Measurements from ENCODE around the gene C2orf78.

Gene C2orf78

DNA sequence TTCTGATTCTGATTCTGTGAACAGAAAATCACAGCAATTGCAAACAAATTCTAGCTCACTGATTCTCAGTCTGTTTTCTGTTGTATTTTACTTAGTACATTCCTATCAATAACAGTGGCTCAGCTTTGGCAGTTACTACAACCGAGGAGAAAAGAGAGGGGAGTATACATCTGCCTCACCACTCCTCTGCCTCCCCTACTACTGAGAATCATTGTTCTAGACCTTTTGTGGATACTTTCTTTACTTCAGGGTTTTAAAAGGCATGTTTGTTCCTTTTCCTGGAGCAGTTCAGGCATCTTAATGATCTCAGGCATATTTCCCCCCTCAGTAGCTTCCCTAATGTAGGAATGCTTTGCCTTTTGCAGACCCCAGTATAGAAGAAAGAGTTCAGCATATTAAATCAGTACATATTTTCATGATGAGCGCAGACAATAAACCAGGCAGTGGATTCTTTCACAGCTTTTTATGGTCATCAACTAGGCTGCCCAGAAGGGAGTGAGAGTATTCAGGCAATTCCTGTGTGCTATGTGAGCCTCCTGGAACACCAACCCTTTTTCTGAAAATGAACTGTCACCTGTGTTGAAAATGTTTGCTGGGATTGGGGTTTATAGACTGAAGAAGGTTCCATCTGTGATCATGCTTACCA, 55.0 kb downstream of the C2orf78 start:
- H3K9me3 ChIP-seq (ENCODE audit: control insufficient read depth, insufficient read depth, low read depth, low read length), result no peaks in the 10 kb centered on the region
- H3K27me3 ChIP-seq (ENCODE audit: control insufficient read depth, insufficient read depth, low read length), result no peaks in the 10 kb centered on the region
- no peak overlapping the region for H3K27ac ChIP-seq (ENCODE audit: low read depth, low read length)
- peaks cover 46% of the 10 kb centered on the region; the same call in 1 of the 2 replicates for H3K36me3 ChIP-seq (ENCODE audit: control insufficient read depth, insufficient read depth, low read length)
- H3K9ac ChIP-seq (ENCODE audit: low read length), result no peak overlapping the region
- no peaks in the 10 kb centered on the region for H3K4me1 ChIP-seq (ENCODE audit: control insufficient read depth, insufficient read depth, low read length)
- H3K4me3 ChIP-seq (ENCODE audit: low read depth, low read length), result no peak overlapping the region

DNA sequence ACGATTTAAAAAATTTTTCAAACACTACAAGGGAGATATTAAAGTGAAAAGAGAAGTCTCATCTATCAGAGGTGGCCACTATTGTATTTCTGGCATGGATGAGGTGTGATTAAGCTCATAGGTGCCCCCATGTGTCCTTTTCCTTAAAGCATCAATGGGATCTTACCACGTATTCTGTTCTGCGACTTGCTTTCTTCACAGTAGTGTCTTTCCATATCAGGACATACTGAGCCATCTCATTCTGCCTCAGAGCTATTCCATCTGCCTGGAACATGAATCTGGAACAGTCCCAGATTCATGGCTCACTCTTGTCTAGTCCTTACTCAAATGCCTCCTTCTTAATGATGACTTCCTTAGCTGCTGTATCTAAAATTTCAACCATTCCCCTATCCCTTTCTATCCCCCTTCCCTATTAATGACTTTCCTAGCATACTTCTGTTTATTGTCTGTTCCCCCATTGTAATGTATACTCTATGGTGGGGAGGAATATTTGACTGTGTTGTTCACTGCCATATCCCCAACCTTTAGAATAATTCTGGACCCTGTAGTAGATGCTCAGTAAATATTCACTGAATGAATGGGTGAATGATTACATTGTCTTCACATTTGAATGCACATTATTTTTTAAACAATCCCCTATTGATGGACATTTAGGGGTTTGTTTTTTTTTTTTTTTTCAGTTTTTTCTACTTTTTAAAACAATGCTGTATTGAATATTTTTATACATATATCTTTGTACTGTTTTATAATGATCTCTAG, 55.8 kb downstream of the C2orf78 start:
- H3K4me3 ChIP-seq (ENCODE audit: low read depth, low read length), result no peak overlapping the region
- H3K27me3 ChIP-seq (ENCODE audit: control insufficient read depth, insufficient read depth, low read length), result no peaks in the 10 kb centered on the region
- H3K4me1 ChIP-seq (ENCODE audit: control insufficient read depth, insufficient read depth, low read length), result no peaks in the 10 kb centered on the region
- no peaks in the 10 kb centered on the region for H3K9me3 ChIP-seq (ENCODE audit: control insufficient read depth, insufficient read depth, low read depth, low read length)
- H3K36me3 ChIP-seq (ENCODE audit: control insufficient read depth, insufficient read depth, low read length), result peaks cover 47% of the 10 kb centered on the region
- no peak overlapping the region for H3K9ac ChIP-seq (ENCODE audit: low read length)
- H3K27ac ChIP-seq (ENCODE audit: low read depth, low read length), result no peak overlapping the region

- Histone ChIP-seq H3K4me3 (ENCODE audit: low read depth, low read length) (no peak overlapping the region), H3K9me3 (ENCODE audit: control insufficient read depth, insufficient read depth, low read depth, low read length) (no peaks in the 10 kb centered on the region), H3K27ac (ENCODE audit: low read depth, low read length) (no peak overlapping the region), H3K9ac (ENCODE audit: low read length) (no peak overlapping the region), H3K36me3 (ENCODE audit: control insufficient read depth, insufficient read depth, low read length) (peaks cover 55% of the 10 kb centered on the region), H3K4me1 (ENCODE audit: control insufficient read depth, insufficient read depth, low read length) (no peaks in the 10 kb centered on the region), H3K27me3 (ENCODE audit: control insufficient read depth, insufficient read depth, low read length) (no peaks in the 10 kb centered on the region)
Measured at GRCh38 chr2:73841912-73842738, 58.1 kb downstream of the C2orf78 start.

- Histone ChIP-seq H3K27ac (ENCODE audit: low read depth, low read length) (no peak overlapping the region), H3K9ac (ENCODE audit: low read length) (no peak overlapping the region), H3K4me3 (ENCODE audit: low read depth, low read length) (no peak overlapping the region), H3K9me3 (ENCODE audit: control insufficient read depth, insufficient read depth, low read depth, low read length) (no peaks in the 10 kb centered on the region), H3K36me3 (ENCODE audit: control insufficient read depth, insufficient read depth, low read length) (peaks cover 61% of the 10 kb centered on the region), H3K4me1 (ENCODE audit: control insufficient read depth, insufficient read depth, low read length) (no peaks in the 10 kb centered on the region), H3K27me3 (ENCODE audit: control insufficient read depth, insufficient read depth, low read length) (no peaks in the 10 kb centered on the region)
Measured at GRCh38 chr2:73842739-73843019, 58.7 kb downstream of the C2orf78 start.

DNA sequence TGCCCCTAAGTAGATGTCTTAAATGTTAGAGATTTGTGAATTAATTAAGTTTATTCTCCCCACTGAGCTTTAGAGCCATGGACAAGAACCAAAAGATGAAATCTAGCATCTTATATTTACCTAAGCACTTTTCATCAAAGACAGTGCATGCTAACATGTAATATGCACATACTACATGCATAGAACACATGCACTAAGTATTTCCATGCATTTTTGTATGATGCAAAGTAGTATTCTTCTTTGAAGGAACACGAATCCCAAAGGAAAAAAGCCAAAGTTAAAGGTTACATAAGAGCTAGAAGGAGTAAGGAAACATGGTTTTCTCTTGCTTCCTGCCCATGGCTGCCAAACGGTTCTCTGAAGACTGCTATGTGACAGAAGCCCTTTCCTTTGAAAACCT, 60.1 kb downstream of the C2orf78 start:
- H3K4me3 ChIP-seq (ENCODE audit: low read depth, low read length), result no peak overlapping the region
- no peak overlapping the region for H3K27ac ChIP-seq (ENCODE audit: low read depth, low read length)
- H3K9ac ChIP-seq (ENCODE audit: low read length), result no peak overlapping the region
- H3K9me3 ChIP-seq (ENCODE audit: control insufficient read depth, insufficient read depth, low read depth, low read length), result no peaks in the 10 kb centered on the region
- no peaks in the 10 kb centered on the region for H3K4me1 ChIP-seq (ENCODE audit: control insufficient read depth, insufficient read depth, low read length)
- H3K36me3 ChIP-seq (ENCODE audit: control insufficient read depth, insufficient read depth, low read length), result peaks cover 74% of the 10 kb centered on the region
- no peaks in the 10 kb centered on the region for H3K27me3 ChIP-seq (ENCODE audit: control insufficient read depth, insufficient read depth, low read length)

DNA sequence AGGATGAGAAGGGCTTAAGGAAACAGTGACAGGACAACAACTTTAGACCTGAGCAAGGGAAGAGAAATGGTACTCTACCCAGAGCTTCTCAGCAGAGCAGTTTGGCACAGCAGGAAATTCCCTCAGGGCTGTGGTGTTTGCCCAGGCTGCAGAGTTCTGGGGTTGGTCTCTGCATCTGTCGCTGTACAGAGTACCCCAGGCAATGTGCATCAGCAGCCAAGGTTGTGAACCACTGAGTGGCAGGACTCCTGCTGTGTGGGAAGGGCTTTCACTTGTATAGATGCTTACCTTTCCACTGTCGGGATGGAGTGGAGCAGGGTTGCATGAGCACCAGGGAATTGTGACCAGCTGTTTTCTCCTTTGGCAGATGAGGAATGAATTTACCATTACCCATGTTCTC, 66.0 kb downstream of the C2orf78 start:
- Histone ChIP-seq H3K9me3 (ENCODE audit: control insufficient read depth, insufficient read depth, low read depth, low read length) (no peaks in the 10 kb centered on the region), H3K27ac (ENCODE audit: low read depth, low read length) (no peak overlapping the region), H3K9ac (ENCODE audit: low read length) (no peak overlapping the region), H3K4me1 (ENCODE audit: control insufficient read depth, insufficient read depth, low read length) (no peaks in the 10 kb centered on the region), H3K36me3 (ENCODE audit: control insufficient read depth, insufficient read depth, low read length) (peaks cover 96% of the 10 kb centered on the region), H3K4me3 (ENCODE audit: low read depth, low read length) (no peak overlapping the region), H3K27me3 (ENCODE audit: control insufficient read depth, insufficient read depth, low read length) (no peaks in the 10 kb centered on the region)

DNA sequence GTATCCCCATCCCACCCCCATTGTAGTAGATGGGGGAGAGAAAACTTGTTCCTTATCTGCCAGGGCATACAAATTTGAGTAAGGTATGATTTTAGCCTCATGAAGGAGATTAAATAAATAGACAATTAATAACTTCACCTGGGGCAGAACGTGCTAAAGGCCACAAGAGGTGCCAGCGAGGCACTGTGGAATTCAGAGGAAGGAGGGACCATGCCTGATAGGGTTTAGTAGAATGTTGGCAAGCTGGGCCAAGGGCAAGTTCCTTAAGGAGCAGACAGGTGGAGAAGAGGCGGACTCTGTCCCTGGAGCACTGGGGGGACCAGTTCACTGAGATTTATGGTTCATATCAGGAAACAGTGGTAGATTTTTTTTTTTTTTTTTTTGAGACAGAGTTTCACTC, 67.3 kb downstream of the C2orf78 start:
- Histone ChIP-seq H3K9me3 (ENCODE audit: control insufficient read depth, insufficient read depth, low read depth, low read length) (no peaks in the 10 kb centered on the region), H3K4me3 (ENCODE audit: low read depth, low read length) (no peak overlapping the region), H3K36me3 (ENCODE audit: control insufficient read depth, insufficient read depth, low read length) (peaks cover 96% of the 10 kb centered on the region), H3K4me1 (ENCODE audit: control insufficient read depth, insufficient read depth, low read length) (no peaks in the 10 kb centered on the region), H3K27ac (ENCODE audit: low read depth, low read length) (no peak overlapping the region), H3K9ac (ENCODE audit: low read length) (no peak overlapping the region), H3K27me3 (ENCODE audit: control insufficient read depth, insufficient read depth, low read length) (no peaks in the 10 kb centered on the region)

DNA sequence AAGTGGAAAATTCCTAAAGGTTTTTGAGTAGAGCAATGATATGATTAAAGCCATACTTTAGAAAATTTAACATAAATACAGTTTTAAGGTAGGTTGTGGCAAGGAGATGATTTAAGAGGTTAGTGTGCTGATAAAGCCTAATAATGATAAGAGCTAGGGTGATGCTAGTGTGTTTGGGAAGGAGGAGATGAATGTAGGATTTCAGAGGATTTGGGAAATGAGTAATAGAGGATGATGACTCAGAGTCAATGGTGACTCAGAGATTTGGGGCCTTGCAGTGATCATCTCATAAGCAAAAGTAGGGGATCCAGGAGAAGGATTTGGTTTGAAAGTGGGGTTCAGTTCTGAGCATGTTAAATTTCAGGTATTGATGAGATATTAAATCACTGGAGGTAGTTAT, 68.0 kb downstream of the C2orf78 start:
- Histone ChIP-seq H3K9ac (ENCODE audit: low read length) (no peak overlapping the region), H3K9me3 (ENCODE audit: control insufficient read depth, insufficient read depth, low read depth, low read length) (no peaks in the 10 kb centered on the region), H3K27me3 (ENCODE audit: control insufficient read depth, insufficient read depth, low read length) (no peaks in the 10 kb centered on the region), H3K4me1 (ENCODE audit: control insufficient read depth, insufficient read depth, low read length) (no peaks in the 10 kb centered on the region), H3K4me3 (ENCODE audit: low read depth, low read length) (no peak overlapping the region), H3K36me3 (ENCODE audit: control insufficient read depth, insufficient read depth, low read length) (peaks cover 96% of the 10 kb centered on the region), H3K27ac (ENCODE audit: low read depth, low read length) (no peak overlapping the region)

- H3K9ac ChIP-seq (ENCODE audit: low read length), result no peak overlapping the region
- H3K36me3 ChIP-seq (ENCODE audit: control insufficient read depth, insufficient read depth, low read length), result peaks cover 92% of the 10 kb centered on the region
- no peaks in the 10 kb centered on the region for H3K4me1 ChIP-seq (ENCODE audit: control insufficient read depth, insufficient read depth, low read length)
- no peak overlapping the region for H3K27ac ChIP-seq (ENCODE audit: low read depth, low read length)
- no peaks in the 10 kb centered on the region for H3K27me3 ChIP-seq (ENCODE audit: control insufficient read depth, insufficient read depth, low read length)
- H3K4me3 ChIP-seq (ENCODE audit: low read depth, low read length), result no peak overlapping the region
- H3K9me3 ChIP-seq (ENCODE audit: control insufficient read depth, insufficient read depth, low read depth, low read length), result no peaks in the 10 kb centered on the region
Measured at GRCh38 chr2:73855526-73855925, 71.5 kb downstream of the C2orf78 start.

DNA sequence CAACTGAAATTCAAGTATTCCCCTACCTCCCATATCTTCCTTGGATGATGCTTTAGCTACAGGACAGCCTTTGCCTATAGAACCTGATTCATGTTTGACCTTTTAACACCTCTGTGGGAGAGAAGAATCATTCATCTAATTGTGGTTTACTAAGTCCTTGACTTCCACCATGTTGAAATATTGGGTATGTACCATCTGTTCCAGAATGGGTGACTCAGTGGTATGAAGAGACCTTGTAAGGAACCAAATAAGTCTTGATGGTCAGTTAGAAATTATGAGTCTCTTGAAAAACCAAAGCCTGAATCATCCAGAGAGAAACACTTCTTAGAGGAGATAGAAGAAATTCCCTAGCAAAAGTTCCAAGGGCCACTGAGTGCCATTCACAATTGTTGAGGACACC, 72.2 kb downstream of the C2orf78 start:
- no peaks in the 10 kb centered on the region for H3K9me3 ChIP-seq (ENCODE audit: control insufficient read depth, insufficient read depth, low read depth, low read length)
- H3K4me1 ChIP-seq (ENCODE audit: control insufficient read depth, insufficient read depth, low read length), result no peaks in the 10 kb centered on the region
- H3K27me3 ChIP-seq (ENCODE audit: control insufficient read depth, insufficient read depth, low read length), result no peaks in the 10 kb centered on the region
- no peak overlapping the region for H3K9ac ChIP-seq (ENCODE audit: low read length)
- no peak overlapping the region for H3K27ac ChIP-seq (ENCODE audit: low read depth, low read length)
- H3K36me3 ChIP-seq (ENCODE audit: control insufficient read depth, insufficient read depth, low read length), result peaks cover 92% of the 10 kb centered on the region
- H3K4me3 ChIP-seq (ENCODE audit: low read depth, low read length), result no peak overlapping the region
